OCI-LY1 (cell line): Measurements from ENCODE around the gene ANP32A.

Experiments used
- EZH2 ChIP-seq: fragments of 200-600 bp; sonication (generic), shearing (Covaris generic); IDR thresholded peaks from 2 replicates; pipeline ENCODE4 v1.8.0; 2017; ENCODE audit warnings: borderline replicate concordance, mixed run types, mild to moderate bottlenecking, antibody characterized with exemption, low read length, moderate library complexity, mixed read lengths
- TF ChIP-seq, protein P1 (sequence below): fragments of 200-600 bp; sonication (generic), shearing (Covaris generic); IDR thresholded peaks from 2 replicates; pipeline ENCODE4 v1.5.1; 2017; ENCODE audit warnings: mild to moderate bottlenecking, antibody characterized with exemption, low read length, moderate library complexity, mixed read lengths

DNA sequence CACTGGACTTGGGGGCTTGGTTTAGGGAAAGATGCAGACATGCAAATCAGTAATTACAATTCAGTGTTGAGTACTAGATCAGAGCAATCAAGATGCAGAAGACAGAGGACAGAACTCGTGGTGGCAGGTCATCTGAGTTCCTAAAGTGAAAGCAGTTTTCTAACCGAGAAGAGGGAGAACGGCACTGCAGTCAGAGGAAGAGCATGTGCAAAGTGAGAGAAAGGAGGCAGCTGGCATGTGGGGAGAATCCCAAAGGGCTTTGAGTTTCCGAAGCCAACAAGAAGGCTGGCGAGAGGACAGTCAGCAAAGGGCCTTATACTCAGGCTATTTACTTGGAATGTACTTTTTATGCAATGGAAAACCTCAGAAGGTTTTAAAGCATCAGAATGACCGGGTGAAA is 87.0 kb downstream of the ANP32A start:
- TF ChIP-seq, protein P1, sequence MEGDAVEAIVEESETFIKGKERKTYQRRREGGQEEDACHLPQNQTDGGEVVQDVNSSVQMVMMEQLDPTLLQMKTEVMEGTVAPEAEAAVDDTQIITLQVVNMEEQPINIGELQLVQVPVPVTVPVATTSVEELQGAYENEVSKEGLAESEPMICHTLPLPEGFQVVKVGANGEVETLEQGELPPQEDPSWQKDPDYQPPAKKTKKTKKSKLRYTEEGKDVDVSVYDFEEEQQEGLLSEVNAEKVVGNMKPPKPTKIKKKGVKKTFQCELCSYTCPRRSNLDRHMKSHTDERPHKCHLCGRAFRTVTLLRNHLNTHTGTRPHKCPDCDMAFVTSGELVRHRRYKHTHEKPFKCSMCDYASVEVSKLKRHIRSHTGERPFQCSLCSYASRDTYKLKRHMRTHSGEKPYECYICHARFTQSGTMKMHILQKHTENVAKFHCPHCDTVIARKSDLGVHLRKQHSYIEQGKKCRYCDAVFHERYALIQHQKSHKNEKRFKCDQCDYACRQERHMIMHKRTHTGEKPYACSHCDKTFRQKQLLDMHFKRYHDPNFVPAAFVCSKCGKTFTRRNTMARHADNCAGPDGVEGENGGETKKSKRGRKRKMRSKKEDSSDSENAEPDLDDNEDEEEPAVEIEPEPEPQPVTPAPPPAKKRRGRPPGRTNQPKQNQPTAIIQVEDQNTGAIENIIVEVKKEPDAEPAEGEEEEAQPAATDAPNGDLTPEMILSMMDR: no peak
- no peak for TF ChIP-seq EZH2
